HG03108 (cell line): ENCODE data around the gene JAK2.

ENCODE experiments used
- ATAC-seq: cut with Tn5 transposase; IDR thresholded peaks from one replicate; pipeline ENCODE4 v1.9.1; 2021; ENCODE audit warnings: moderate library complexity; ENCODE audit not compliant: unreplicated experiment

Gene JAK2

GRCh38 chr9:5140151-5140550 lies 155.1 kb downstream of the JAK2 start:
- no peak for ATAC-seq

- ATAC-seq: no peak
Observed at GRCh38 chr9:5144217-5144616, 159.1 kb downstream of the JAK2 start.

- ATAC-seq: no peak
Observed at GRCh38 chr9:5146241-5146640, 161.2 kb downstream of the JAK2 start.
